ENCODE results near the gene TBC1D4.
"Not testable (repeated sequence)": the region's sequence is repeated elsewhere in the genome, so short reads cannot be mapped to it uniquely, and the experiment has no call there.

TBC1D4 gene

DNA sequence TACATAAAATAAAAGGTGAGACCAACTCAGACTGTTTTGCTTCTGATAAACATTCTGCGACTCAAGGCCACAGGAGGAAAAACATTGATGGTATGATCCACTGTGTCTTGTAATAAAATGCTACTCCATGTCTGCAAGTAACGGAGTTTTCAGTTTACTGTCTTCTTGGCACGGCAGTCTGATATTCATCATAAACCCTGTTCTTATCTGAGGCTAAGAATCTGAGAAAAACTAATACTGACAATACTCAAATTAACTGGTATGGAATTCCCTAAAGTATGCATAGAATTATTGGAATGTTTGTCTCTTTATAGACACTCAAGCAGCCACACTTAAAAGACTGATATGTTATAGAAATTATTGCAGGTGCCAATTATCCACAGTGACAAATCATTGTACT lies 125.5 kb downstream of the TBC1D4 start:
- no peak for DNase-seq (ENCODE audit: low spot score)

DNA sequence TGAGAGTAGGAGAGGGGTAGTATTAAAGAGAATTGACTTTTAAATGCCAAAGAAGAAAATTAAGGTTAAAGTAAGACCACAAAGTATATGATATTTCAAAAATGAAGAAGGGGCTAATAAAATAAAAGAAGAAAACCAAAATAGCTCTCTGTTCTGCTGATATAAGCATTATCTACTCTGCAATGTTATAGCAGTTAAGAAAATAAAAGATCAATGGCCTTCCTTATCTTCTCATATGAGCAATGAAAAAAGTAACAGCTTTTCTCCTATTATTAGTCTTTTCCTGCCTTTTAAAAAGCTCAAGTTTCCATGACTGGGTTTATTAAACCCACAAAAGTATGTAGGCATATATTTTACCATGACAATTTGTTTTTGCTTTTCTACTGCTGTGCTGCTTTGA lies 126.4 kb downstream of the TBC1D4 start:
- DNase-seq (ENCODE audit: low spot score) = no peak

DNA sequence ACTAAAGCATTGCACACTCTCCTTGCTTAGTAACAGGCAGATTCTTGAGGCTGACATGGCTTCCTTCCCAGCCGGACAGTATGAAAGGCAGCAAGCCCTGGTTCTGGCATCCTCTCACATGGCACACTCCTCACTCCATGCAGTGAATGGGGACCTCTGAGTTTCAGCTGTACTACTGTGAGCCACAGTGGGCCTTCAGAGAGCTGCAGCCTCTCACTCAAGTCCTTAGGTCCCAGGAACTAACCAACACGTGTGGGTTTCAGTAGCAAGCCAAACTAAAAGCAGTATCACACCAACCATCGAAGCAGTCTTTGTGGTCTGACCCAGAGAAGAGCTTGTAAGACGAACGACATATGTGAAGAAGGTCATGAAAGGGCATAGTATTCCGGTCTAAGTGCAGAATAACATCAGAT lies 128.2 kb downstream of the TBC1D4 start:
- no peak for DNase-seq (ENCODE audit: low spot score)

DNA sequence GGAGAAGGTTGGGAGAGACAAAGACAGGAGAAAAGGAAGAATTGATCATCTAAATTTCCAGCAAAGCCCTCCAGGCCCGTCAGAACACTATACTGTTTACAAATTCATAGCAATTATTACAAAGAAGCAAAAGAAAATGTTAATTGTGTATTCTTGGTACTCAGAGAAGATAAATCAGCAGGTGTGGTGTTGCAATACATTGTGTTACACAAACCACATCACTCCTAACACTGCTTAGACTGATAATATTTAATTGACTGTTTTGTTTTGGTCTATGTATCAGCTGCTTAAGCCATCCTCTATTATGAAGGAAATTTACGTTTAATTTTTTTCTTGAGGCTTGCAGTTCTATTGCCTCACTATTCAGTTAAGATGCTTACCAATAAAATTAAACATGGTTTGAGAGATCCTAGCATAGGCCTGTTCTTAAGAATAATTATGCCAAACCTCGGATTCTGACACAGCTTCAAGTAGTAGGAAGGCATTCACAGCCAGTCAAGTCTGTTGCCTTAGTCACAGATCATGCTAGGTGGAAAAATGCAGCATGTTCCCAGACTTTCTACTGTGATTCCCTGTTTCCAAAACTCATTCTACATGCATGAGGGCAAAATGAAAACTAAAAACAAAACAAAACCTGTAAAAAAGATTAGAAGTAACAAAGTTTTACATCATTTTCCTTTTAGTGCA lies 129.2 kb downstream of the TBC1D4 start:
- DNase-seq (ENCODE audit: low spot score) = no peak

DNA sequence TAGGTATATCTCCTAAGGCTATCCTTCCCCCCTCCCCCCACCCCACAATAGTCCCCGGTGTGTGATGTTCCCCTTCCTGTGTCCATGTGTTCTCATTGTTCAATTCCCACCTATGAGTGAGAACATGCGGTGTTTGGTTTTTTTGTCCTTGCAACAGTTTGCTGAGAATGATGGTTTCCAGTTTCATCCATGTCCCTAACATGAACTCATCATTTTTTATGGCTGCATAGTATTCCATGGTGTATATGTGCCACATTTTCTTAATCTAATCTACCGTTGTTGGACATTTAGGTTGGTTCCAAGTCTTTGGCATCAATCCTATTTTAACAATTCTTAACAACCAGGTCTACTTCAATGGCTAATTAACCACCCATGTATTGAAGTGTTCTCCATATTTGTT lies 130.4 kb downstream of the TBC1D4 start:
- DNase-seq (ENCODE audit: low spot score) = not testable (repeated sequence)

DNA sequence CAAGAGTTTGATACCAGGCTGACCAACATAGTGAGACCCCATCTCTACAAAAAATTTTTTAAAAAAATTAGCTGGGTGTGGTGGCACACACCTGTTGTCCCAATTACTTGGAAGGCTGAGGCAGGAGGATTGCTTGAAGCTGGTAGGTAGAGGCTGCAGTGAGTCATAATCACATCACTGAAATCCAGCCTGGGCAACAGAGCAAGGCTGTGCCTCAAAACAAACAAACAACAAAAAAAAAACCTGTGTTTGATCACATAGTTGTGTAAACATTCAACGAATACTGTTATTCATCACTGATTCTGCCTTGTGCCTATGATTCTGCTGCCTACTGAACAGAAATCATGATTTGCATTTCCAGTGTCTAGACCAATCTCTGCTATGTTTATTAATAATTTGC lies 134.0 kb downstream of the TBC1D4 start:
- no peak for DNase-seq (ENCODE audit: low spot score)

DNA sequence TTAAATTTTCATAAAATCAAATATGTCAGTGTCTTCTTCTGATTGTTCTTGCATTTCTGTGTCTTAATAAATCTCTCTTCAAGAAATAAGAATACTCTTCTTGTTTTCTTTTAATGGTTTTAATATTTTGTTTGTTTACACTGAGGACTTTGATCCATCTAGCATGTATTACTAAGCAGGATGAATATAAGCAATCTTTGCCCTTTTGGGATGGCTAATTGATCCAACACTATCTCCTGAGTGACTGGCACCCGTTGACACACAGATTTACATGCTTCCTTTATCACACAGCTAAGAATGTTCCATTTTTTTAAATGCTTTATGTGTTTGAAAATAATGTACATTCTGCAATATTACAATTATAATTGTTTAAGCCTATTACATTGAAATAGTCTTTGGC lies 134.5 kb downstream of the TBC1D4 start:
- no peak for DNase-seq (ENCODE audit: low spot score)

DNA sequence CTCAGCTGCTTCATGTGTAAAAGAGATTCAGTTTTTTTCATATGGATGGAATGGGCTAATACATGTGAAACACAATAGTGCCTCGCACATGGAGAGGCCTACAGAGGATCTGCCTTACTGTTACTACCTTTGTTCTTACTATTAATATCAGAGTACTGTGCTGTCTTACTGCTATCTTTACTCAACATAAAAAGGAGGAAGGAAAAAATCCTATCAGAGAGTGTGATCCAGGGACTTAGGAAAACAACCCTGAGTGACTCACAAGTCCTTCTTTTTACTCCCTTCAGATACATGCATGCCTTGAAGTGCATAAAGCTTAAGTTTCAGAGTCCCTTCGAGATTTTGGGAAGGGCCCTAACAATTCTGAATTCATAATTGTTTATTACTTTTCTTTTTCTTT lies 136.8 kb downstream of the TBC1D4 start:
- DNase-seq (ENCODE audit: low spot score) = no peak

DNA sequence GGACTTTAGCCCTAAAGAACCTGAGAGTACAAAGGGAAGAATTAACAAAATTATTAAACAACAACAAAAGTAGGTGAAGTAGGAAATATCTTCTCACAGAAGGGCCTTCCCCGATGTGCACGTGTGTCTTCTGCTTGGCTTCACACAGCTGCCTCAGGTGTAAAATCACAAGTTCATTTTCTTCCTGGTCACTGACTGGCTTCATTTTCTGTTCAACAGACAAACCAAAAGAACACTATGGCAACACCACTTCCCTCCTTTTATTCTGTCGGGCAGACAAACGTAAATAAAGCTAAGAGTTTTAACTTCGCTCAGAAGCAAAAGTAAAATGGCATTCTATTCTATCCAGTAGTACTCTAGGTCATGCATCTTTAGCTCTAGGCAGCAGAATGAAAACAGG lies 140.9 kb downstream of the TBC1D4 start:
- DNase-seq (ENCODE audit: low spot score) = peak; percentile 8

DNA sequence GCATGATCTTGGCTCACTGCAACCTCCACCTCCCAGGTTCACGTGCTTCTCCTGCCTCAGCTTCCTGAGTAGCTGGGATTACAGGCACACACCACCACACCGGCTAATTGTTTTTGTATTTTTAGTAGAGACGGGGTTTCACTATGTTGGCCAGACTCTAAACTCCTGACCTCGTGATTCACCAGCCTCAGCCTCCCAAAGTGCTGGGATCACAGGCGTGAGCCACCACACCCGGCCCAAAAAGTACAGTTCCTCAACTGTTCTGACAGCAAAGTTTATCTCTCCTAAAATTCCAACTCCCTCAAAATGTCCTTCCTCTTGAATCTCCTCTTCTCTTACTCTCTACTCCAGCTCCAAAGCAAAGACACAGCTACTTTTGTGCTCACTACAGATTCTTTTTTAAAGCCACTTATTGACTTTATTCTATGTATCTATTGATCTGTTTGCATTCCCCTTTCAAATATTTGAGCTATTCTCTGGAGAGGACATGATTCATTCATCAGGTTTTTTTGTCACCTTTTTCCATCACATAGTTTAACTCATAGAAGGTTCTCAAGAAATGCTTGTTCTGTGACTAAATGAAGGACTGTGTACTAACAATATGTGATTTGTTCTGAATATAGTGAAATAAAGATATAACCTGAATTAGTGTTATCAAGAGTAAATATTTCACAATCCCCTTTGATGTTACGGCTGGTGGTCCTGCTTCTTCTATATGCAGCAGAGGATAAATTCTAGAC lies 142.2 kb downstream of the TBC1D4 start:
- DNase-seq (ENCODE audit: low spot score) = no peak

DNA sequence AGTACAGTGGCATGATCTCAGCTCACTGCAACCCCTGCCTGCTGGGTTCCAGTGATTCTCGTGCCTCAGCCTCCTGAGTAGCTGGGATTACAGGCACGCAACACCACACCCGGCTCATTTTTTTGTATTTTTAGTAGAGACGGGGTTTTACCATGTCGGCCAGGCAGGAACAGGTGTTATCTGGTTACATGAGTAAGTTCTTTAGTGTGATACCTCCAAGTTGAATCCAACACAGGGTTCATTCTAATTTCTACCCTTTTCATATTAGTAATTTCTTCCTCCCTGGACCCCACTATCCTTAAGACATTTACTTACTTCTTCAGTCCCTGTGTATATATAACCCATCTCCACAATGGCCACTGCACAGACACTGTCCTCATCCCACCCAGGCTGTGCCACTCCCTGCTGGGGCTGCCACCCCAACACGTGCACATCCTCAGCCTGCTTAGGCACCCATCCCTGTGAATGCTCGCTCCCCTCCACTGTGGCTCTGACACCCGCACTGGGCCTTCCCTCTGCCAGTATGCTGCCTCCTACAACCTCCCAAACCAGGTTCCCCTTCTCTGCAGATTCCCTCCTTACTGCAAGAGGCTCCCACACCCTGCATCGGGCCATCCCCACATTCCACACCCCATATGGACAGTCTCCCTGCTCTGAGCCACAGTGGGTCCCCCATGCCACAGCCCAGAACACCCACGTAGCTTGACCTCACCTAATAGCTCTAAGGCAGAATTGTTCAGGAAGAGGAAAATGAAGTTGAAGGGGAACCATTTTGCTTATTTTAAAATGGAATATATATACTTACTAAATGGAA lies 147.1 kb downstream of the TBC1D4 start:
- DNase-seq (ENCODE audit: low spot score) = no peak

DNA sequence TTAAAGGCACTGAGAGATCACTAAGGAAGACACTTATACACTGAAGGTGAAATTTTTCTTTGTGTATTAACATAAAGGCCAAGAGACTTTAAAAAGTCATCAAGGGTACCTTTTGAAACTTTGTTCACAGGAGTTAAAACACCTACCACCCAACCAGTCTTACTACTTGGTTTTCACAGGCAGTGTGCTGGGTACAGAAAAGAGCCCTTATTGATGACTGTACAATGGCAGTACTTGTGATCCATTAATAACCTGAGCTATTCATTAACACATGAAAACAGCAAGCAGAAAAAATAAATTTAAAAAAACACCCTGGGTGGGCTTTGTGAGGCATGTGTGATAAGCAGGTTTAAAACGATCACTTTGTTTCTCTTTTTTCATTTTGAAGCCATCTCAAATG lies 148.9 kb downstream of the TBC1D4 start:
- DNase-seq (ENCODE audit: low spot score) = no peak

DNA sequence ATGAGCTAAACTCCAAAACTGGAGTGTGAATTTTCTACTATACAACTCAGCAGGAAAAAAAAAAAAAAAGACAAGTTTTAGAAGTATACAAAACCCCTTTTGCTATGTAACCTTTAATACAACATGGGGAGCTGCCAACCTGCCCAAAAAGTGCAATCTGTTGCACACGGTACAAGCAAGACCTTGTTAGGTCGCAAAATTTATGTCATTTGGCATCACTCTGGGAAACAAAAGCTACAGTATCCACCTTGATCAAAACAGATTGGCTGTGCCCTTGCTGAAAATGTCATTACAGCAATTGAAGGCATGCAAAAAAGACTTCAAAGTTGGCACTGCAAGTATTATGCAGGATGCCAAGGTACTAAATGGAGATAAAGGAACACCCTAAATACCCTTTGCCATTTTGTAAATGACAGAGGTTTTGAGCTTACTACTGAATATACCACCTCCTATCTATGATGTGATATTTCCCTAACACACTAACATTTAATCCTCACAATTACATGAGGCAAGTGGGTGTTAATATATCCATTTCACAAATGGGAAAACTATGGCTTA lies 150.1 kb downstream of the TBC1D4 start:
- no peak for DNase-seq (ENCODE audit: low spot score)

DNA sequence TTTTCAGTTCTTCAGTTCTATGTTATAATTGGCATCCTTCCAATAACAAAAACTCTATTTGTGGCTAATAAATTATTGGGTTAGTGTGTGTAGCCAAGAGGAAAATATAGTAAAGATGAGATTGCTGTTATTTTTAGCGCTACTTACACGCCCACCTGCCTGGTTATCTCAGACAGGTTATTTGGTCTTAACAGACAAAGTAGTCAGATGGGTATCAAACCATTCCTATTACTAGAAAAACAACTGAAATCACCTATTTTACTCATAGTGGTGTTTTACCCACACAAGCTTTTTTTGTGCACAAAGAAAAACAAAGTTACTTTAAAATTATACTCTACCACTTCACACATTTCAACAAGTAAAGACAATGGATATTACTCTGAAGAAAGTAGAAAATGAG lies 151.2 kb downstream of the TBC1D4 start:
- no peak for DNase-seq (ENCODE audit: low spot score)

DNA sequence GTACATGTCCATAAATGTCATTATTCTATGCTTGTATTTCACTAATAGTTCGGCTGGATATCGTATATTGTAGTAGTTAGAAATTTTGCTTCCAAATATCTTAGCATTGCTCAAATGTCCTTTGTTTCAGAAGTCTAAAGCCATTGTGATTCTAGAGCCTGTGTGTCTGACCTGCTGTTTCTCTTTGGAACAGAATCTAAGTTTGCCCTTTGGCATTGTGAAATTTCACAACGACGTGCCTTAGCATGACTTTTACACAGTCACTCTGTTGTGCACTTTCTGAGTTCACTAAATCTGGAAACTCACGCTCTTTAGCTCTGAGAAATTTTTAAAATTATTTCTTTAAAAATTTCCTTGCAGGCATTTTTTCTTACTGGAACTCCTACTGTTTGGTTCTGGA lies 152.2 kb downstream of the TBC1D4 start:
- no peak for DNase-seq (ENCODE audit: low spot score)

DNA sequence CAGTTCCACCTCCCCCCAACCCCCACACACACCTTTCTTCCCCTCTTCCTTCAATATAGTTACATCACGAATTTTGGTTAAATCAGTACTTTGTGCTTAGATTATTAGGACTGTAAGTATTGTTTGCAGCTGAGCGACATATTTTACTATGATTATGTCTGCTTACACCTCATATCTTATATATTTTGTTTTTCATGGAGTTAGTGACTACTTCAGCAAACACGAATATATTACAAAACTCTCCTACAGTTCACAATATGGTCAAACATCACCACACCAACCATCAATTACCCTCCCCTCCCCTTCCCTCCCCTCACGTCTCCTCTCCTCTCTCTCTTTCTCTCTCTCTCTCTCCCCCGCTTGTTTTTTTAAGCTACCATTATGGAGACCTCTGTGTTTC lies 152.9 kb downstream of the TBC1D4 start:
- no peak for DNase-seq (ENCODE audit: low spot score)

DNA sequence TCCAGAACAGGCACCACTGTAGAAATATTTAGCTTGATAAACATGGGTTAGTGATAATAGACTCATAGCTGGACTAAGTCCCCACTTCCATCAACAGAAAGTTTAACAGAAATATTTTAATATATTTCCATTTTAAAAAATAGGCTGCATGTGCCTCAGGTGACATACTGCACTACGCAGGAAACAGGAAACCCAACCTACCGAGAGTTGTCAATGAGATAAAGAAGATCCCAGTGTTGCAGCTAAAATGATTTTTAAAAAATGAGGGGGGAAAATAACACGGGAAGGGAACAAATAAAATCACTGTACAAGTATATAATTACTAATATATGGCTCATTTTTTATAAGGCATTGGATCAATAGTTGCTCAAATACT lies 154.8 kb downstream of the TBC1D4 start:
- DNase-seq (ENCODE audit: low spot score) = no peak

DNA sequence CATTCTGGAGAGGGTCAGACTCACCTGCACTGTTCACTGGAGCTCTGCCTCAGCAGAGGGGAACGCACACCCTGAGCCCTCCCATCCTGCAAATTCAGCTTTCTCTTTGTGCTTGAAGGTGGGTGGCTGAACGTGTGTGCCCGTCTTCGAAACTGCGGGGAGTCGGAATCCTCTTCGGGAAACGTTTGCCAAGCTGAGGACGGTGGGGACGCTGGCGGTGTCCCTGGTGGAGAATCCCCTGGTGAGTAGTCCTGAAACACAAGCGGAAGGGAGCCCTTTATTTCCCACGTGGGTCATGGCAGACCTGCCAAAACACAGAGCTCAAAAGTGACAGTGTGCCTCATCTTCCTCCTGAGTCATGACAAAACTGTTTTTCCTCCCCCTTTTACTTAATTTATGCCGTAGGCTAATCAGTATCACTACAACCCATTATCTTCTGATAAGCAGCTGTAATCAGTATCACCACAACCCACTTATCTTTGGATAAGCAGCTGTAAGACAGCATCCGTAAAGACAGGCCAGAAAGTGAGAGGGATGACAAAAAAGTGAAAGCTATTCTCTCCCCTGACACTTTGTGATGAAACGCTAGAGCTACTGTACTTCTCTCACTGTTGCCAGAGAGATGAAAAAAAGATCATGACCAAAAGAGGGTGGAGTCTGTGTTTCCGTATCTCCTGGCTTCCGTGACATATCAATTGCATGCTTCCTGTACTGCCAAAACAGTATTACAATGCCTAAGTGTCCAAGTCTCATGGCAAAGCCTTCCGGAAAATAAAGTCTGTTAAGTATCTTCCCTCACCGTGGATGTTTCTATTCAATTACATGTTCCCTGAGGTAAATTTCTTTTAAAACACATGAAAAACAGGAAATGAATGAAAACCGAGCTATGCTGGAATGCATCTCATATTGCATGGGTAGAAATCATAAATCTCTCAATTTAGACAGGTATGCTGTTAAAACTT lies 155.5 kb downstream of the TBC1D4 start:
- peak; percentile 22 for DNase-seq (ENCODE audit: low spot score)

DNA sequence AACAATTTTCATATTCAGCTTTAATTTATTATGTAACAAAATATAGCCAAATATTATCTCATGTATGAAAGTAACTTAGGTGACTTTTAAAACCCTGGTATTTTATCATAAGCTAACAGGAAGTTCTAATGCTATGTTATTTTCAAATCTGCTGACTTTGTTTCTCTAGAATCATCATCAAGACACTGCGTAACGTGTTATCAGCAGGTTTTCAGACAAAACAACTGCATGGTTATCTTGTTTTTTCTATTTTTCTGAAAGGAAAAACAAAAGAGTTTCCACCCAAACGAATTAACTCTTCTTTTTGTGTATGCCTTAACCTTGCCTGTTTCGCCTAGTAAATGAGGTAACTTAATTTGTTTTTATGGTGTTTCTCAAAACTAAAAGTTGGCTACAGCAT lies 156.3 kb downstream of the TBC1D4 start:
- no peak for DNase-seq (ENCODE audit: low spot score)

DNA sequence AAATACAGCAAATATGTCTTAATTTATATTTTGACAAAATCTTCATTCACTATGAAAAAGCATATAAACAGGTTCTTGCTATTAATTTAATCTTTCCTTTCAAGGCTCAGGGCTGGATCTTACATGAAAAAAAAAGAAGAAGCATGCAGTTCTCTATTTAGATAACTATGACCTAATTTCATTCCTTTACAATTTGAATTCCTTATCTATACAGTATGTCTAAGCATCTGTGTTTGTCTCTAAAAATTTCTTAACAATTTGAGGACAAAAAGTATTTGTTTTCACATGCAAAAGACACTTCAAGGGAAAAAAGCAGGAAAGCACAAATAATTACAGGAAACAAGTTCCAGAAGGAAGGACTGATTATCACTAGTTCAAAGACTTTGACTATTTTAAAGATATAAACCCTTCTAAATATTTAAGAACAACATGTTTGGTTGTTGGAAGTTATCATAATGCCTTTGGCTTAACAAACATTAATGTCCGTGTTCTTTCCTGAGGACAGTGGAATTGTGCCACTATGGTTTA lies 157.5 kb downstream of the TBC1D4 start:
- DNase-seq (ENCODE audit: low spot score) = no peak

DNA sequence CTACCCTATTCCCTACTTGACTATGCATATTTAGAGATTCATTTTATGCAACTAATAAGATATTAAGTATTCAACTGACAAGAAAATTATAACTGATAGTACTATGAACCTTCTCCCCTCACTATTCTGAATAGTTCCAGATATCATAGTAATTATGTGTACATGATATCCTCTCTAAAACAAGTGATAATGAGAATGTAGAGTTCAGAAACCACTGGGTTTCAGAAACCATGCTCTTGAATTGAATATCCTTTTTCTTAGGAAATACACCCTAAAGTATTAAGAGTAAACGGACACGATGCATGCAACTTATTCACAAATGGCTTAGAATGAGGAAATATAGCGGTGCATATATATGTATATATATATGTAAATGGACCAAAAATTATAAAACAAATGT lies 160.9 kb downstream of the TBC1D4 start:
- no peak for DNase-seq (ENCODE audit: low spot score)
